SIG-M5 treated with dmso at 0.1 percent for 504 hours (cell line): ENCODE data around the gene ROBO3.

Experiments
- DNase-seq: peaks from one replicate; lab custom pipeline; 2025; ENCODE audit not compliant: unreplicated experiment; lab: John Stamatoyannopoulos, UW

ROBO3 gene

GRCh38 chr11:124917115-124917637 lies 51.9 kb downstream of the ROBO3 start:
- no peak for DNase-seq

GRCh38 chr11:124918950-124919349 lies 53.7 kb downstream of the ROBO3 start, which contains the start of gene HEPN1:
Gene HEPN1 (plus strand): TSS chr11:124919250.
- no peak for DNase-seq

- DNase-seq: no peak
Observed at GRCh38 chr11:124919898-124920297, 54.7 kb downstream of the ROBO3 start.

- DNase-seq: no peak
Observed at GRCh38 chr11:124920356-124920755, 55.1 kb downstream of the ROBO3 start.

GRCh38 chr11:124920870-124921609 lies 55.8 kb downstream of the ROBO3 start:
- DNase-seq: no peak

GRCh38 chr11:124922831-124923230 lies 57.6 kb downstream of the ROBO3 start:
- DNase-seq: no peak

- no peak for DNase-seq
Observed at GRCh38 chr11:124923296-124923695, 58.1 kb downstream of the ROBO3 start.

- DNase-seq: no peak
Observed at GRCh38 chr11:124928942-124929665, 63.9 kb downstream of the ROBO3 start.

- DNase-seq: no peak
Observed at GRCh38 chr11:124930799-124931198, 65.6 kb downstream of the ROBO3 start.
